Thyroid gland (tissue), 4 donors: ENCODE data around the gene RETREG1. TPM values are rescaled to one million over a fixed set of nuclear protein-coding genes. Genes with fewer than 3 reads are reported as not detected.
"Not testable (repeated sequence)": the region's sequence is repeated elsewhere in the genome, so short reads cannot be mapped to it uniquely, and the experiment has no call there.

Experiments used
- DNase-seq, 2 donors: peaks; one replicate each; pipeline ENCODE4 v3.0.0-alpha.2; 2019
- H3K27ac ChIP-seq, 3 donors: fragments of 200-600 bp; sonication (generic); 1 replicate in 2 of 3; 2 replicates in 1 of 3; pipeline ENCODE4 v1.5.1; 2016 to 2019; ENCODE audit warnings: mild to moderate bottlenecking in 1 of 3, moderate library complexity in 1 of 3
- H3K27me3 ChIP-seq: fragments of 200-600 bp; sonication (generic); one replicate; pipeline ENCODE4 v1.5.1; 2019
- H3K36me3 ChIP-seq, 2 donors: fragments of 200-600 bp; sonication (generic); one replicate each; pipeline ENCODE4 v1.5.1; 2016 to 2019
- H3K4me1 ChIP-seq, 2 donors: fragments of 200-600 bp; sonication (generic); one replicate each; pipeline ENCODE4 v1.5.1; 2017 to 2019
- H3K4me3 ChIP-seq, 3 donors: fragments of 200-600 bp; sonication (generic); replicated peaks in 1 of 3; 1 replicate in 2 of 3; 2 replicates in 1 of 3; pipeline ENCODE4 v1.5.1; 2016; ENCODE audit warnings: mild to moderate bottlenecking in 1 of 3
- H3K9me3 ChIP-seq: fragments of 200-600 bp; sonication (generic); one replicate; pipeline ENCODE4 v1.5.1; 2017
- POLR2A ChIP-seq, 2 donors: fragments of 450-650 bp; IDR thresholded peaks; one replicate each; pipeline ENCODE4 v1.6.1; 2017; ENCODE audit warnings: antibody characterized with exemption in 2 of 2, mild to moderate bottlenecking in 2 of 2, moderate library complexity in 1 of 2
- WGBS, 2 donors: methylation state at CpG; one replicate each; pipeline ENCODE4 v1.1.5; 2017; 5-methylcytosine and 5-hydroxymethylcytosine counted together
- intact Hi-C: fragments of 100-400 bp; cut with DNase I; formaldehyde crosslinking; loops from one replicate; pipeline ENCODE4 v1.15.1; 2023
- total RNA-seq, 4 donors: library from RNA; depleted of rRNA; stranded (reverse); fragments of >200 nt; gene quantifications; one replicate each; pipeline ENCODE4 v1.2.3, GENCODE V29; 2016
- TF ChIP-seq, protein P1 (sequence below), 6 experiments: fragments of 200-600 bp in 3 of 6; fragments of 450-650 bp in 3 of 6; sonication (generic) in 3 of 6; IDR thresholded peaks; one replicate each; pipeline ENCODE4 v1.5.1; 2016 to 2019; ENCODE audit warnings: antibody characterized with exemption in 6 of 6, mild to moderate bottlenecking in 2 of 6, inconsistent platforms in 1 of 6, moderate library complexity in 1 of 6

RETREG1 gene
- total RNA-seq, 4 donors from 2014 or later = 14.8 to 22.1 (median 17.9) TPM

DNA sequence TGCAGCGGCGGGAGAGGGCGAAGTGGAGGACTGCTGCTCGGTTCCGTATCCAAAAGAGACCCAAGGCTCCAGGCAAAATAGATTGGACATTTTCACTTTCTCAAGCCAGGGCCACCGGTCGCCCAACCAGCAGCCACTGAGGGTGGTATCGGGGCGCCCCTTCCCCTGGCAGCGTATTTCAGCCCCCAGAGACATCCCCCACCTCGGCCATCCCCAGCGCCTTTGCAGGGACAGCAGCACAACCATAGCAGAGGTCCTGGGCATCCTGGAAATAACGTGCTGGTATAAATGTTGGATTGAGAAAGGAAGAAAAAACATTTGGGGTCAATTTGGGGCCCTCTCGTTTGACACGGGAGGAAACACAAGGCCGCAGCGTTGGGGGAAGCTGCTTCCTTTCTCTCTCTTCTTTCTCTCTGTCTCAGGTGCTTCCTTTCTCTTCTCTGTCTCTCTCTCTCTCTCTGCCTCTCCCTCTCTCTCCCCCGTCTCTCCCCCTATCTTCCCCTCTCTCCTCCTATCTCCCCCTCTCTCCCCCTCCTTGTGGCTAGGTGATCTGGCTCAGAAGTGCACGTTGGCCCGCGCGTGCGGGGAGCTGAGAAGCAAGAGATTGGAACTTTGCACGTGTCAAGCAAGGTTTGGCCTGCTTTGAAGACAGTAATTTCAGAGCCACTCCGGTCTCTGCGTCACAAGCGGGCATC lies 624 bp upstream of the RETREG1 start:
- Histone ChIP-seq H3K27ac (peak overlapping the region in 2 of 3 donors; percentile 32 to 47), H3K27me3 (no peaks in the 10 kb centered on the region), H3K9me3 (no peaks in the 10 kb centered on the region), H3K36me3 (no peaks in the 10 kb centered on the region), H3K4me3 (peak overlapping the region in 2 of 3 donors; percentile 22 to 79), H3K4me1 (peaks cover 0 to 12% of the 10 kb centered on the region in 2 donors)
- intact Hi-C loops = no loop called here
- DNase-seq = peak; percentile 8 to 28
- TF ChIP-seq, protein P1, sequence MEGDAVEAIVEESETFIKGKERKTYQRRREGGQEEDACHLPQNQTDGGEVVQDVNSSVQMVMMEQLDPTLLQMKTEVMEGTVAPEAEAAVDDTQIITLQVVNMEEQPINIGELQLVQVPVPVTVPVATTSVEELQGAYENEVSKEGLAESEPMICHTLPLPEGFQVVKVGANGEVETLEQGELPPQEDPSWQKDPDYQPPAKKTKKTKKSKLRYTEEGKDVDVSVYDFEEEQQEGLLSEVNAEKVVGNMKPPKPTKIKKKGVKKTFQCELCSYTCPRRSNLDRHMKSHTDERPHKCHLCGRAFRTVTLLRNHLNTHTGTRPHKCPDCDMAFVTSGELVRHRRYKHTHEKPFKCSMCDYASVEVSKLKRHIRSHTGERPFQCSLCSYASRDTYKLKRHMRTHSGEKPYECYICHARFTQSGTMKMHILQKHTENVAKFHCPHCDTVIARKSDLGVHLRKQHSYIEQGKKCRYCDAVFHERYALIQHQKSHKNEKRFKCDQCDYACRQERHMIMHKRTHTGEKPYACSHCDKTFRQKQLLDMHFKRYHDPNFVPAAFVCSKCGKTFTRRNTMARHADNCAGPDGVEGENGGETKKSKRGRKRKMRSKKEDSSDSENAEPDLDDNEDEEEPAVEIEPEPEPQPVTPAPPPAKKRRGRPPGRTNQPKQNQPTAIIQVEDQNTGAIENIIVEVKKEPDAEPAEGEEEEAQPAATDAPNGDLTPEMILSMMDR (IDR thresholded peaks at IDR 0.05) = no peak
- no peak for TF ChIP-seq POLR2A (IDR thresholded peaks at IDR 0.05)
- WGBS, 2 donors = 34 to 37% methylated on average over 21 to 24 of the region's 27 CpGs

DNA sequence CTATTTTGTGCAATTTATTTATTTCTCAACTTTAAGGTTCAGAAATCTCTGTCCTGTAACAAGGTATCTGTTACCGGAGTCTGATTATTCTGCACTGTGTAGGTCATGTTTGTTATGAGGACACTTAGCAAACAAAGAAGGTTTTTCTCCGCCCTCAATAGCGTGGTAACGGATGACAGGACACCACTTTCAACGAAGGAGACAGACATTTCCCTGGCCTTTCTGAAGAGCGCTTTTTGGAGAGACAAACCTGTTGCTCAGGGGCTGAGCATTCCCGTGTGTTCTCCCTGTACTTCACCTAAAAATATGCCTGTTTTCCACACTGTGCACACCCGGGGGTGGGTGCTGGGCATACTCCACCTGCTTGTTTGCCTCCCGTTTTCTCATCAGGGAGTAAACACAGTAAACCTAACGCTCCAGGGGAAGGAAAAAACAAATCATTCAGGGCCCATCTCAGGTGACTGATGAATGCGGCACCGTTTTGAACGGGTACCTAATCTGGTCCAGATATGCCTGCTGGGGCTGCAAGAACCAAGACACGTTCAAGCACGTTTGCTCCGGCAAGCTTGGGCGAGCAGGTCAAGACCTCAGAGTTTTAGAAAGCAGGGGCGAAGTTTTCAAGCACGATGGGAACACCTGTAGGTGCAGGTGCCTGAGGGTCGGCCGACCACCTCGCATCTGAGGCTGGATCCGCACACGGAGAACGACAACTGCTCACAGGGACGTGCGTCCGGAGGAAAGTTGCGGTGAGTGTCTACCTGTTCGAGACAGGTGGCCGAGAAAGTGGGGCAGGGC lies 859 bp downstream of the RETREG1 start:
- DNase-seq = peak; percentile 23 to 26
- no peaks in the 10 kb centered on the region for H3K9me3 ChIP-seq
- intact Hi-C loops = no loop called here
- 6 to 21% methylated on average over 21 to 29 of the region's 31 CpGs for WGBS, 2 donors
- peak overlapping the region; percentile 12 to 79 (median 44) for H3K4me3 ChIP-seq
- H3K36me3 ChIP-seq = no peaks in the 10 kb centered on the region
- TF ChIP-seq, protein P1 (IDR thresholded peaks at IDR 0.05) = no peak
- TF ChIP-seq POLR2A (IDR thresholded peaks at IDR 0.05) = peak in 1 of 2 donors; percentile 27
- H3K4me1 ChIP-seq = peaks cover 0 to 12% of the 10 kb centered on the region in 2 donors
- no peaks in the 10 kb centered on the region for H3K27me3 ChIP-seq
- peak overlapping the region; percentile 3 to 69 (median 41) for H3K27ac ChIP-seq

DNA sequence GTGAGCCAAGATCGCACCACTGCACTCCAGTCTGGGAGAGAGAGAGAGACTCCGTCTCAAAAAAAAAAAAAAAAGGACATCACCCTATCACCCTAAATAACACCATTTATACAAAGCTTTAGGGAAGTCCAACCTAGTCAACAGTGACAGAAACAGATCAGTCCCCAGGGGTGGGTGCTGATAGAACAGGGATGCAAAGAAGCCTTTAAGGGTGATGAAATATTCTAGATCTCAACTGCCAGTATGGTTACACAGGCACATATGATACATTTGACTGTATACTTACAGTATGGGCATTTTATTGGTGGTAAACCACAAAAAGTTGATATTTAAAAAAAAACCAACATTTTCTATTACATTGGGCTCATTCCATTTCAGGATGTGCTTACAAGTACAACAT lies 4.8 kb downstream of the RETREG1 start:
- DNase-seq = no peak
- Histone ChIP-seq H3K4me1 (peaks cover 0 to 12% of the 10 kb centered on the region in 2 donors), H3K9me3 (no peaks in the 10 kb centered on the region), H3K27me3 (no peaks in the 10 kb centered on the region), H3K4me3 (no peak overlapping the region), H3K36me3 (no peaks in the 10 kb centered on the region), H3K27ac (no peak overlapping the region)
- 94 to 98% methylated on average over 2 of the region's 2 CpGs for WGBS, 2 donors
- intact Hi-C loops = no loop called here
- TF ChIP-seq, protein P1 (IDR thresholded peaks at IDR 0.05) = no peak
- TF ChIP-seq POLR2A (IDR thresholded peaks at IDR 0.05) = no peak

DNA sequence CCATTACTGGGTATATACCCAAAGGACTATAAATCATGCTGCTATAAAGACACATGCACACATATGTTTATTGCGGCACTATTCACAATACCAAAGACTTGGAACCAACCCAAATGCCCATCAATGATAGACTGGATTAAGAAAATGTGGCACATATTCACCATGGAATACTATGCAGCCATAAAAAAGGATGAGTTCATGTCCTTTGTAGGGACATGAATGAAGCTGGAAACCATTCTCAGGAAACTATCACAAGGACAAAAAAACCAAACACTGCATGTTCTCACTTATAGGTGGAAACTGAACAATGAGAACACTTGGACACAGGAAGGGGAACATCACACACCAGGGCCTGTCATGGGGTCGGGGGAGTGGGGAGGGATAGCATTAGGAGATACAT lies 5.9 kb downstream of the RETREG1 start:
- intact Hi-C loops, DNase-seq, H3K9me3 ChIP-seq, H3K4me3 ChIP-seq, H3K36me3 ChIP-seq, H3K4me1 ChIP-seq, H3K27me3 ChIP-seq, H3K27ac ChIP-seq: not testable (repeated sequence)
- WGBS, 2 donors = 92 to 96% methylated on average over 2 of the region's 2 CpGs

DNA sequence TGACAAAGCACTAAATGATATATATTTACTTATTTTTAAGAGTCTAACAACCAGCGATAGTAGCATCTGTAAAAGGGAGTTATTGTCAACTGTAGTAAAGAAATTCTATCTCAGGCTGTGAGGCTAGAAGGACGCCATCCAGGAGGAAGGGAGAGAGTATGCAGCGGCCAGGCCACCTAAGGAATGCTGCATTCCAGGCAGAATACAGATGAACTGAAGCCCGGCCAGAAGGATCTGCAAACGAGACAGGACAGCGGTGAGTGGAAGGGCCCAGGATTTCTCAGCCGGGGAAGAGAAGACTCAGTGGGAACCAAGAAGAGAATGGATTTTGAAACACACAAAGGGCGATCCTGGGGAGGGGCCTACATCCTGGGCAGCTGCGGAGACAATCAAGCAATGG lies 7.4 kb downstream of the RETREG1 start:
- H3K4me3 ChIP-seq = no peak overlapping the region
- intact Hi-C loops = no loop called here
- H3K4me1 ChIP-seq = no peaks in the 10 kb centered on the region
- H3K9me3 ChIP-seq = no peaks in the 10 kb centered on the region
- H3K36me3 ChIP-seq = no peaks in the 10 kb centered on the region
- DNase-seq = no peak
- no peak for TF ChIP-seq POLR2A (IDR thresholded peaks at IDR 0.05)
- TF ChIP-seq, protein P1 (IDR thresholded peaks at IDR 0.05) = no peak
- WGBS, 2 donors = 81 to 85% methylated on average over 9 of the region's 9 CpGs
- H3K27me3 ChIP-seq = no peaks in the 10 kb centered on the region
- no peak overlapping the region for H3K27ac ChIP-seq
